ENCODE data around the gene MUS81. TPM values are rescaled to one million over a fixed set of nuclear protein-coding genes. Genes with fewer than 3 reads are reported as not detected.

The MUS81 gene
- total RNA-seq, 1 donor from 2014 or later, result 45.0 TPM

GRCh38 chr11:65862191-65862735, 2.0 kb downstream of the MUS81 start:
- no peak for TF ChIP-seq CTCF (IDR thresholded peaks at IDR 0.05)
- H3K4me1 ChIP-seq, result peaks cover 11 to 14% of the 10 kb centered on the region in 2 donors
- peaks cover 55 to 57% of the 10 kb centered on the region in 2 donors for H3K36me3 ChIP-seq
- peak overlapping the region in 1 of 2 donors; percentile 99 for H3K4me3 ChIP-seq
- peak overlapping the region; percentile 14 to 94 for H3K27ac ChIP-seq
- DNase-seq (ENCODE audit: low spot score in 2 of 2), result no peak
- H3K27me3 ChIP-seq, result no peaks in the 10 kb centered on the region
- no peaks in the 10 kb centered on the region for H3K9me3 ChIP-seq
- intact Hi-C loops (cut with DNase I), result no loop called here

GRCh38 chr11:65862941-65863888, 3.0 kb downstream of the MUS81 start:
- Histone ChIP-seq H3K9me3 (no peaks in the 10 kb centered on the region), H3K36me3 (peaks cover 55 to 65% of the 10 kb centered on the region in 2 donors), H3K27me3 (no peaks in the 10 kb centered on the region), H3K4me1 (peaks cover 11 to 14% of the 10 kb centered on the region in 2 donors), H3K27ac (peak overlapping the region; percentile 29 to 94), H3K4me3 (no peak overlapping the region)
- intact Hi-C loops (cut with DNase I), result no loop called here
- no peak for DNase-seq (ENCODE audit: low spot score in 2 of 2)
- TF ChIP-seq CTCF (IDR thresholded peaks at IDR 0.05), result no peak

- intact Hi-C loops (cut with DNase I), result no loop called here
- Histone ChIP-seq H3K36me3 (peaks cover 55 to 73% of the 10 kb centered on the region in 2 donors), H3K27ac (peak overlapping the region in 1 of 2 donors; percentile 29), H3K4me1 (peaks cover 11 to 14% of the 10 kb centered on the region in 2 donors), H3K4me3 (no peak overlapping the region), H3K27me3 (no peaks in the 10 kb centered on the region), H3K9me3 (no peaks in the 10 kb centered on the region)
- no peak for DNase-seq (ENCODE audit: low spot score in 2 of 2)
- TF ChIP-seq CTCF (IDR thresholded peaks at IDR 0.05), result no peak
Observed at GRCh38 chr11:65863889-65864705, 3.9 kb downstream of the MUS81 start.

GRCh38 chr11:65864706-65865471, 4.7 kb downstream of the MUS81 start:
- H3K27ac ChIP-seq, result no peak overlapping the region
- H3K9me3 ChIP-seq, result no peaks in the 10 kb centered on the region
- H3K36me3 ChIP-seq, result peaks cover 62 to 80% of the 10 kb centered on the region in 2 donors
- no peak overlapping the region for H3K4me3 ChIP-seq
- peaks cover 11 to 14% of the 10 kb centered on the region in 2 donors for H3K4me1 ChIP-seq
- DNase-seq (ENCODE audit: low spot score in 2 of 2), result no peak
- no peaks in the 10 kb centered on the region for H3K27me3 ChIP-seq
- TF ChIP-seq CTCF (IDR thresholded peaks at IDR 0.05), result no peak
- intact Hi-C loops (cut with DNase I), result no loop called here

Data from ascending aorta (tissue), 2 donors.